Bronchial epithelial cell (primary cell): Measurements from ENCODE around the gene ZNF700. TPM values are rescaled to one million over a fixed set of nuclear protein-coding genes. Genes with fewer than 3 reads are reported as not detected.
"Not testable (repeated sequence)": the region's sequence is repeated elsewhere in the genome, so short reads cannot be mapped to it uniquely, and the experiment has no call there.

Experiments used
- DNase-seq: peaks from one replicate; pipeline ENCODE4 v3.0.0-alpha.2; 2010; ENCODE audit warnings: low read depth
- FAIRE-seq: peaks from 2 replicates; lab custom pipeline; 2011; peaks lifted over from hg19 to GRCh38; lab: Jason Lieb, UNC
- H3K27me3 ChIP-seq: 2 replicates; pipeline ENCODE4 v1.5.1; 2011; ENCODE audit warnings: low read length; ENCODE audit not compliant: control insufficient read depth, insufficient read depth
- H3K36me3 ChIP-seq: 2 replicates; pipeline ENCODE4 v1.5.1; 2011; ENCODE audit warnings: low read length; ENCODE audit not compliant: control insufficient read depth, insufficient read depth
- H3K4me3 ChIP-seq: 2 replicates; pipeline ENCODE4 v1.5.1; 2011; ENCODE audit warnings: mild to moderate bottlenecking, low read depth, low read length, control low read depth
- CTCF ChIP-seq: IDR thresholded peaks from 2 replicates; pipeline ENCODE4 v1.5.1; 2011; ENCODE audit warnings: mild to moderate bottlenecking, moderate library complexity, low read length, control low read depth, inconsistent platforms; ENCODE audit not compliant: insufficient read depth, severe bottlenecking
- total RNA-seq: library from RNA; depleted of rRNA; stranded (reverse); fragments of >200 nt; gene quantifications from 2 replicates; pipeline ENCODE4 v1.2.1, GENCODE V29; 2014

The ZNF700 gene
- total RNA-seq, 1 donor from 2014 or later: 9.5 TPM

GRCh38 chr19:11887611-11888531 is 37.0 kb upstream of the ZNF700 start, which contains the start of gene ZNF69:
Gene ZNF69 (plus strand): TSS chr19:11887782. CDS start chr19:11887924, 142 bp downstream.
- Histone ChIP-seq H3K4me3 (peak within 1 kb of the TSS; percentile 45), H3K27me3 (no peaks in the 10 kb centered on the region), H3K36me3 (no peaks in the 10 kb centered on the region)
- no peak for FAIRE-seq
- DNase-seq: peak; percentile 28
- peak; percentile 33 for TF ChIP-seq CTCF

GRCh38 chr19:11889901-11890300 is 35.0 kb upstream of the ZNF700 start:
- H3K27me3 ChIP-seq, H3K36me3 ChIP-seq, DNase-seq, FAIRE-seq, H3K4me3 ChIP-seq: not testable (repeated sequence)

DNA sequence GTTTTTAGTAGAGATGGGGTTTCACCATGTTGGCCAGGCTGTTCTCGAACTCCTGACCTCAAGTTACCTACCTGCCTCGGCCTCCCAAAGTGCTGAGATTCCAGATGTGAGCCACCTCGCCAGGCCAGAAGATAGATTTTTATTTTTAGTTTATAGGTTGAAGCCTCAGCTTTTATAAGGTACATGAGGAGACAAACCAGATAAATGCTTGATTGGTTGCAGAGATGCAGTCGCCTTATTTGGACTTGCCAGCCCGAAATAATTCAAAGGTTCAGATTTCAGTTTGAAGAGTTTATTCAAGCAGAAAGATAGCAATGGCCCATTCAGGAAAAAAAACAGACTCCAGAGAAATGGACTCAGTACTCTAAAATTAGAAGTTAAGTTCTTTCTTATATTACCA is 34.3 kb upstream of the ZNF700 start:
- TF ChIP-seq CTCF: no peak
- DNase-seq: no peak
- no peak for FAIRE-seq
- H3K27me3 ChIP-seq: no peaks in the 10 kb centered on the region
- no peaks in the 10 kb centered on the region for H3K36me3 ChIP-seq
- no peak overlapping the region for H3K4me3 ChIP-seq

GRCh38 chr19:11894851-11895250 is 30.1 kb upstream of the ZNF700 start:
- H3K36me3 ChIP-seq: no peaks in the 10 kb centered on the region
- FAIRE-seq: no peak
- TF ChIP-seq CTCF: no peak

DNA sequence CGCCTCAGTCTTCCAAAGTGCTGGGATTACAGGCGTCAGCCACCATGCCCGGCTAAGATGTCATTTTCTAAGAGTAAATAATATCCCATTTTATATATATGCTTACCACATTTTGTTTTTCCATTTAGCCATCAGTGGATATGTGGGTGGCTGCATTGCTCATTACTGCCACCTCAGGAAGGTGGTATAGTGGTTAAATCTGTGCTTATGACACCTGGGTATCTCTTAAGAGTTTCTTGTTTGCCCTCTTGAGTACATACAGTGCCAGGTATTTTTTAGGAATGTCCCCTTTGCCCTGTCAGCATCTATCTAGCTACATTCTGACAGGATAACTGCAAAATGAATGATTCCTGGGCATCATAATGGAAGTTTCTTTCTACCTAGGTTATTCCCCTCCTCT is 22.7 kb upstream of the ZNF700 start:
- FAIRE-seq (no peak), DNase-seq (no peak)
- no peak for TF ChIP-seq CTCF
- no peaks in the 10 kb centered on the region for H3K36me3 ChIP-seq
- H3K27me3 ChIP-seq: no peaks in the 10 kb centered on the region
- no peak overlapping the region for H3K4me3 ChIP-seq

More at GRCh38 chr19:11894851-11895250, 30.1 kb upstream of the ZNF700 start:
- no peak for DNase-seq
- no peak overlapping the region for H3K4me3 ChIP-seq
- H3K27me3 ChIP-seq: no peaks in the 10 kb centered on the region

GRCh38 chr19:11905928-11906327 is 19.0 kb upstream of the ZNF700 start:
- DNase-seq (no peak), FAIRE-seq (no peak)
- Histone ChIP-seq H3K36me3 (no peaks in the 10 kb centered on the region), H3K27me3 (no peaks in the 10 kb centered on the region), H3K4me3 (no peak overlapping the region)
- no peak for TF ChIP-seq CTCF

GRCh38 chr19:11911937-11912336 is 13.0 kb upstream of the ZNF700 start:
- H3K4me3 ChIP-seq, H3K27me3 ChIP-seq, FAIRE-seq, H3K36me3 ChIP-seq, DNase-seq: not testable (repeated sequence)

DNA sequence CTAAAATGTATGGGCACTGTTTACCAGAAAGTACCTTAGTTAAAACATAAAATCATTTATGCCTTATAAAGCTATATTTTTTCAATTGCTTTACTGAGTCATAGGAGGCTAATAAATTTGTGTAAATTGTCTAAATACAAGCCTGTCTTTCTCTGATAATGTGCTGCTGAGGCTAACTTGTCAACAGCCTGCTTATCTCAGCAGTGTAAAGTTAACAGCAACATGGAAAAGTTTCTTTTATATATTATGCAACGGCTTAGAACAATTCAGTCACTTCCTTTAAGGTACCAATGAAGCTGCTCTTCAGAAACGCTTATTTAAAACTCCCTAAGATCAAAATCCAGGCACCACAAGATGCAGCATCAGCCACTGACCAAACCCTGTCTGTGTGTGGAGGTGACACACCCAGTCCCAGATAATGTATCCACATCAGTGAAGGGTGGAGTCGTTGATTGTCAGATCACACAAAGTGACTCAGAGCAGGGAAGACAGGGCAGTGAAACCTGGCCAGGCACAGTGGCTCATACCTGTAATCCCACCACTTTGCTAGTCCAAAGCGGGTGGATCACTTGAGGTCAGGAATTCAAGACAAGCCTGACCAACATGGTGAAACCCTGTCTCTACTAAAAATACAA is 10.4 kb upstream of the ZNF700 start:
- not testable (repeated sequence) for H3K27me3 ChIP-seq, H3K4me3 ChIP-seq, FAIRE-seq, H3K36me3 ChIP-seq, DNase-seq
